HG02885 (cell line): ENCODE results near the gene PAK1.

ENCODE experiments used
- ATAC-seq: cut with Tn5 transposase; IDR thresholded peaks from one replicate; pipeline ENCODE4 v1.9.1; 2021; ENCODE audit warnings: mild to moderate bottlenecking; ENCODE audit not compliant: unreplicated experiment, poor library complexity

Gene PAK1

GRCh38 chr11:77284476-77285468 is 189.1 kb downstream of the PAK1 start:
- ATAC-seq, result no peak

GRCh38 chr11:77283101-77283500 is 190.8 kb downstream of the PAK1 start:
- ATAC-seq, result no peak

GRCh38 chr11:77278595-77279506 is 195.0 kb downstream of the PAK1 start:
- no peak for ATAC-seq

- no peak for ATAC-seq
Observed at GRCh38 chr11:77276271-77276670, 197.6 kb downstream of the PAK1 start.
